ENCODE data around the gene LENG9.
"Not testable (repeated sequence)": the region's sequence is repeated elsewhere in the genome, so short reads cannot be mapped to it uniquely, and the experiment has no call there.

The LENG9 gene

GRCh38 chr19:54463531-54464043 is at the start of gene LENG9:
Gene LENG9, minus strand, starts transcription at chr19:54463778. Its CDS starts 252 bp downstream, at chr19:54463526.
- DNase-seq, result peak; percentile 100

GRCh38 chr19:54509200-54509940 is 45.8 kb upstream of the LENG9 start:
- DNase-seq, result not testable (repeated sequence)

DNA sequence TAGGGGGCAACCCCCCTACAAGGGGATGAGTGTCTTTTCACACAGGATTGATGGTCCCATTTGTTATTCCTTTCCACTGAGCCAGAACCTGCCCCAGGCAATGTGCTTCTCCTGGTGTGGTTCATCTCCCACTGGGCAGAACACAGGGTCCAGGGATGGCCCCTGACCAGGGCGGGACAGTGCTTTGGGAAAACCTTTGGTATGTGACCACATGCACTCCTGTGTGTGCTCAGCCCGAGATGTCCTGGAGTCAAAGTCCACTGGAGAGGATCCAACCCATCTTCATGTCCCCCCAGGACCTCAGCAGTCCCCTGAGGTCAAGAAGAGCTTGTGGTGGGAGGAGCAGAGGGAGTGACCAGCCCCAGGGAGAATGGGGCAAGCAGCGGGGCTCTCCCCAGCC is 44.9 kb upstream of the LENG9 start:
- not testable (repeated sequence) for DNase-seq

DNA sequence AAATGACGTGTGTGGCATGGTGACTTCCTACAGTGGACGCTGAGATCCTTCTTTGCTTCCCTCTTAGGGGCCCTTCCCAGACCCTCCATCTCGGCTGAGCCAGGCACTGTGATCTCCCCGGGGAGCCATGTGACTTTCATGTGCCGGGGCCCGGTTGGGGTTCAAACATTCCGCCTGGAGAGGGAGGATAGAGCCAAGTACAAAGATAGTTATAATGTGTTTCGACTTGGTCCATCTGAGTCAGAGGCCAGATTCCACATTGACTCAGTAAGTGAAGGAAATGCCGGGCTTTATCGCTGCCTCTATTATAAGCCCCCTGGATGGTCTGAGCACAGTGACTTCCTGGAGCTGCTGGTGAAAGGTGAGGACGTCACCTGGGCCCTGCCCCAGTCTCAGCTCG is 44.2 kb upstream of the LENG9 start:
- no peak for DNase-seq

DNA sequence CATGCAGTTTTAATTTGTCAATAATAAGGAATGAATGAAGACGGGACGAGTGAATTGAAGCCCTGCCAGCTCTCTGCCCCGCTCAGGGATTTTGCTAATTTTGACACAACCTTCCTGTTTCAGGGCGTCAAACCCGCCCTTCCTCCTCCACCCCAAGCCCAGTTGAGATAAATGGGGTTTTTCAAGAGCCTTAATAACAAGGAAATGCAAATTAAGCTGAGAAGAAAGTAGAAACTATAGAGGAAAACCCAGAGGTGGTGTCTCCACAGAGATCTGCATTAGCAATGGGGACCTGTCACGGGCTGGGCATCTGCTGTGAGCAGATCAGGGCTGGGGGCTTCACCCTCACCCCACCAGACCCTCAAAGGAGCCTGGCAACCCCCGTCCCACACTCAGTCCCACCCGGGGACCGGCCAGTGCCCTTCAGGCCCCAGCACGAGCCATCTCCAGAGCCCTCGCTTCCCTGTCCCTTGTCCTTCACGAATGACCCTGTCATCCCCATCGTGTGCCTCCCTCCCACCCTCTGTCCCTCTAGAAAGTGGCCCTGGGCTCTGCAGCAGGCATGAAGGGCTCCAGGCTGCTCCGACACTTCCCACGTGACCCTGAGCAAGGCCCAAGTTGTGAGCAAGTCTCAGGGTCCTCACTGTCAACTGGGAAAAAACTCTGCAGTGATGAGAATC is 43.6 kb upstream of the LENG9 start:
- not testable (repeated sequence) for DNase-seq

- DNase-seq, result no peak
Measured at GRCh38 chr19:54506079-54506478, 42.5 kb upstream of the LENG9 start.

GRCh38 chr19:54505542-54505941 is 42.0 kb upstream of the LENG9 start:
- not testable (repeated sequence) for DNase-seq

GRCh38 chr19:54502518-54503048 is 39.0 kb upstream of the LENG9 start, which contains the start of gene LAIR2:
Gene LAIR2, plus strand, starts transcription at chr19:54502831. Its CDS starts 88 bp downstream, at chr19:54502919.
- no peak for DNase-seq

GRCh38 chr19:54498451-54498772 is 34.8 kb upstream of the LENG9 start:
- DNase-seq, result not testable (repeated sequence)

GRCh38 chr19:54497747-54498450 is 34.3 kb upstream of the LENG9 start:
- peak; percentile 40 for DNase-seq

GRCh38 chr19:54495284-54495683 is 31.7 kb upstream of the LENG9 start:
- not testable (repeated sequence) for DNase-seq

DNA sequence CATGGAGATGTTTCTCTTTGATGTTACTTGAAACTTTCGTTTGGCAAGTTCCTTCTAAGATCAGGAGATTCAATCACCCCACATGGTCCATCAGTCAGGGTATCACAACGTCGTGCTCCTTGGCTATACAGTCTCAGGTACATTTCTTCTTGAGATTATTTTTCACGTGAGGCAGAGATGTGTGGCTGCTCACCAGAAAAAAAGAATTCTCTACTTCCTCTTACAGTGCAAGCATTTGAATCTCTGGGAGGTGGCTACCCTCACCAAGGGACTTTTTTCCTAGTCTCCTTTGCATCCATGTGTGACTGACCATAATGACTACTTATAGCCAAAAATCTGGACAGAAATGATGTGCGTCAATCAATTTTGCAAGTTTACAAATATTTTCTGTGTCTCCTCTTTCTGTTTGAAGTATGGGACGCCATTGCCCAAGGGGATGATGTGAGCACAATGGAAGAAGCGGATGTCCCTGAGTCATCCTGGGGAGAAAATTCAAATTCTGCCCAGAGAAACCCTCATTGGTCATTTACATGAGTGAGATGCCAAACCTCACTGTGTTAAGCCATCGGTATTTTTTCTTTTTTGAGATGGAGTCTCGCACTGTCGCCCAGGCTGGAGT is 30.5 kb upstream of the LENG9 start:
- DNase-seq, result no peak

- not testable (repeated sequence) for DNase-seq
Measured at GRCh38 chr19:54493056-54493455, 29.5 kb upstream of the LENG9 start.

DNA sequence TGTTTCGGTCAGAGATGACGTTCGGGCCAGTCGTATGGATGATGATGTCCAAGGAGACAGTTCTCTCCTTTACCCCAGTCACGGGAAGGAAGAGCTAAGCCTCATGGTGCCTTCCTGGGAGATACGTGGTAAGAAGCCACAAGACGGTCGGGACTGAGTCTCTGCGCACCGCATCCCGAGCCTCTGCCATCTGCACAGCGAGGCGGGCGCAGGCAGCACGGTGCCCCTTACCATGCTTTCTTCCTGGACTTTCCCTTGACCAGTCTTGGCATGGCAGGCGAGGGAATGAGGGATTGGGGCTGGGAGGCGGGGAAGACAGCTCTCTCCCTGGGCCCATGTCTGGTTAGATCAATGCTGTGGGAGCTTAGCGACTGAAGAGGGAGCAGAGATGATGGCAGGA is 29.0 kb upstream of the LENG9 start:
- no peak for DNase-seq

DNA sequence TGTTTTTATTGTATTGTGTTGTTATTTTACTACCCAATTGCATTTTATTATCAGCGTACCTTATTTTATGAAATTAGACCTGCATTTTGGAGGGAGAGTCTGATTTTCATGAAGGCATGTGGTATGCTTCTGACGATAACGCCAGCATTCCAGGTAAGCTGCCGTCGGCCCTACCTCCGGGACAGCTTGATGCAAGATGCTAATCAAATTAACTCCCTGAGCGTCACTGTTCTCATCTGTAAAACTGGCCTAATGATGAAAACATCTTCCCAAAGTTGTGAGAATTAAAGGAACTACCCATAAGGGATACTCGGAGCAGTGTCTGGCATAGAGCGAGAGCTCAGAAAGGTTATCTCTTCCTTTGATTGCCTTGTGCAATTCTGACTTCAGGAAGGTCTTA is 26.2 kb upstream of the LENG9 start:
- DNase-seq, result no peak

DNA sequence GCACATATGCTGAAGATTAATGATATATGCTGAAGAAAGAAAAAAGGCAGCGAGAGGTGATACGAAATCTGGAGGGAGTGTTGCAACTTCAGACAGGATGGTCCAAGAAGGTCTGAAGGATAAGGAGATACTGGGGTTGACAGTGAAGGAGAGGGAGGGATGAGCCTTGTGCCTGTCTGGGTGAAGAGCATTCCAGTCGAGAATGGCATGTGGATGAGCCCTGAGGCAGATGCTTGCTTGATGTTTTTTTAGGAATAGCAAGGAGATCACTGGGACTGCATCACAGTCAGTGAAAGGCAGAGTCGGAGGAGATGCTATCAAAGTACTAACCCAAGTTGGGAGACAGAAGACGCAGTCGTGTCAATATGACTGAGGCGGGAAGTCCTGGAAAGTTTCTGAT is 25.8 kb upstream of the LENG9 start:
- DNase-seq, result no peak

DNA sequence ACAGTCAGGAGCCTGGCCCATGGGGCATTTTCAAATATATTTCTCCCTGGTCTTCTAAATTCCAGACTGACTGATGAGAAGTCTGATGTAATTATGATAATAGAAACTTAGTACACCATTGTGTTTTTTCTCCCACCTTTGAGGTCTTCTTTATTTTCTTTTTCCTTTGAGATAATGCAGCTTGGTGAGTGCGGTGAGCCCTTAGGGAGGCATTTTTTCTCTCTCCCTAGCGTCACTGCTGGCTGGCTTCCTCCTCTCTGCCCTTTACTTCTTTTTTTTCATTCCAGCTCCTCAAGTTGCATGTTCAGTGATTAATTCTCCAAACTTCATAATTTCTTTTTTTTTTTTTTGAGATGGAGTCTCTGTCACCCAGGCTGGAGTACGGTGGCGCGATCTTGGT is 22.3 kb upstream of the LENG9 start:
- no peak for DNase-seq

DNA sequence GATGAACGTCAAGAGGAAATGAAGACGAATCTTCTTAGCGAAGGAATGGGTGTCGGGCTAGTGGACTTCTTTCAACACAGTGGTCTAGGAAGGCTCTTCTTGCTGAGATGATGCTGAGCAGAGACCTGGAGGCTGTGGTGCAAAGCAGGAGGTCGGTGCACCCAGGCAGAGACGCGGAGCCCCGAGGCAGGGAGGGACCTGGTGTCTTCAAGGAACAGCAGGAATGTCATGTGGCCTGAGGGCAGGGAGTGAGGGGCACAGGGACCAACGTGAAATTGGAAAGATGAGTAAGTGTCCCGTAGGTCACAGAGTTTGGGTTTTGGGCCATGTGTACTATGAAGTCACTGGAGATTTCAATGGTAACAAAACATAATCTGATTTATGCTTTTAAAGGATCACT is 20.9 kb upstream of the LENG9 start:
- DNase-seq, result no peak

DNA sequence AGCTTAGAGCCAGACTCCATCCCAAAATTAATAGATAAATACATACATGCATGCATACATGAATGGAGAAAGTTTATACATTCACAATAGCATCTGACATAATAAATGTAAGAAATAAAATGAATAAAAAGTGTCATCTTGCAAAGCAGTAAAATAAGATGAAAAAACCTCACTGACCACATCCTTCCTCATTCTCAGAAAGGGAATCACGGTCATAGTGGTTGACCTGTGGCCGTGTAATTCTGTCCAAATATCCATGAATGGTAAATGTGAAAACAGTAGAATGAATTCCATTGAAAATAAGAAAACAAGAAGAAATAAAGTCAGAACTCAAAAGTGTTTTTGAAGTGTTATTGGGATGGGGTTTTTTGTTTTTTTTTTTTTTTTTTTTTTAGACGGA is 19.3 kb upstream of the LENG9 start:
- DNase-seq, result no peak

GRCh38 chr19:54481326-54481930 is 17.9 kb upstream of the LENG9 start:
- DNase-seq, result peak; percentile 60

GRCh38 chr19:54480051-54480450 is 16.5 kb upstream of the LENG9 start:
- no peak for DNase-seq

- peak; percentile 61 for DNase-seq
Measured at GRCh38 chr19:54478677-54479266, 15.2 kb upstream of the LENG9 start.
